SK-N-SH (cell line): ENCODE measurements around the gene KCTD21. TPM values are rescaled to one million over a fixed set of nuclear protein-coding genes. Genes with fewer than 3 reads are reported as not detected.

Source experiments
- CTCF ChIA-PET: fragments of 300-600, 350-600 bp; formaldehyde crosslinking; extraction: SDS; loops from one replicate; lab custom pipeline; 2021; lab: Yijun Ruan, JAX
- POLR2A ChIA-PET: fragments of 350-600 bp; sonication (Branson Sonifier 250); formaldehyde crosslinking; extraction: SDS; loops from one replicate; lab custom pipeline; 2020; ENCODE audit warnings: antibody characterized with exemption, inconsistent platforms; lab: Yijun Ruan, JAX
- DNase-seq: peaks from one replicate; pipeline ENCODE4 v3.0.0; 2012
- H2AFZ ChIP-seq: fragments of 200-600 bp; sonication (generic); 2 replicates; pipeline ENCODE4 v1.8.1; 2016; ENCODE audit warnings: antibody characterized with exemption, mild to moderate bottlenecking, low read depth
- H3F3A ChIP-seq: fragments of 200-600 bp; sonication (generic); replicated peaks from 2 replicates; pipeline ENCODE3; 2016; ENCODE audit warnings: antibody characterized with exemption, mild to moderate bottlenecking; ENCODE audit not compliant: insufficient read depth
- H3K27ac ChIP-seq, 2 experiments: fragments of 200-500 bp in 1 of 2; fragments of 200-600 bp in 1 of 2; sonication (Bioruptor generic) in 1 of 2; sonication (generic), shearing (Covaris generic) in 1 of 2; 2 replicates each; pipeline versions ENCODE4 v1.5.1 to v1.6.1; 2014 to 2016; ENCODE audit warnings: low read depth in 2 of 2, inconsistent platforms in 1 of 2, low read length in 1 of 2, mild to moderate bottlenecking in 1 of 2, mixed read lengths in 1 of 2
- H3K27me3 ChIP-seq: fragments of 200-600 bp; sonication (generic), shearing (Covaris generic); 2 replicates; pipeline ENCODE4 v1.6.1; 2016; ENCODE audit warnings: mixed run types; ENCODE audit not compliant: insufficient read depth
- H3K36me3 ChIP-seq, 2 experiments: fragments of 200-500 bp in 1 of 2; fragments of 200-600 bp in 1 of 2; sonication (Bioruptor generic) in 1 of 2; sonication (generic) in 1 of 2; replicated peaks in 1 of 2; 2 replicates each; pipeline versions ENCODE3 to v1.5.1; 2014 to 2016; ENCODE audit warnings: low read length in 1 of 2, mild to moderate bottlenecking in 1 of 2; ENCODE audit not compliant: insufficient read depth in 2 of 2, control insufficient read depth in 1 of 2
- H3K4me1 ChIP-seq, 2 experiments: fragments of 200-500 bp in 1 of 2; fragments of 200-600 bp in 1 of 2; sonication (Bioruptor generic) in 1 of 2; sonication (generic), shearing (Covaris generic) in 1 of 2; 2 replicates each; pipeline versions ENCODE4 v1.5.1 to v1.6.1; 2014 to 2016; ENCODE audit warnings: low read depth in 1 of 2, low read length in 1 of 2, mixed run types in 1 of 2; ENCODE audit not compliant: insufficient read depth in 2 of 2, control insufficient read depth in 1 of 2
- H3K4me2 ChIP-seq: fragments of 200-600 bp; sonication (generic), shearing (Covaris generic); 2 replicates; pipeline ENCODE4 v1.6.1; 2017; ENCODE audit warnings: mixed run types
- H3K4me3 ChIP-seq, 2 experiments: fragments of 200-500 bp in 1 of 2; fragments of 200-600 bp in 1 of 2; sonication (Bioruptor generic) in 1 of 2; sonication (generic), shearing (Covaris generic) in 1 of 2; 2 replicates each; pipeline versions ENCODE4 v1.5.1 to v1.8.1; 2014 to 2016; ENCODE audit warnings: low read depth in 2 of 2, inconsistent platforms in 1 of 2, low read length in 1 of 2, mild to moderate bottlenecking in 1 of 2, mixed read lengths in 1 of 2, moderate library complexity in 1 of 2
- H3K79me2 ChIP-seq: fragments of 200-600 bp; sonication (generic); 2 replicates; pipeline ENCODE4 v1.8.1; 2017; ENCODE audit warnings: mild to moderate bottlenecking; ENCODE audit not compliant: insufficient read depth
- H3K9ac ChIP-seq: fragments of 200-600 bp; sonication (generic); 2 replicates; pipeline ENCODE4 v1.6.1; 2017; ENCODE audit warnings: mixed run types
- H3K9me2 ChIP-seq: fragments of 200-600 bp; sonication (generic); 2 replicates; pipeline ENCODE4 v1.6.1; 2017; ENCODE audit warnings: mixed run types
- H3K9me3 ChIP-seq: fragments of 200-600 bp; sonication (generic); 2 replicates; pipeline ENCODE4 v1.6.1; 2017; ENCODE audit warnings: mixed run types, mild to moderate bottlenecking, moderate library complexity
- H4K20me1 ChIP-seq: fragments of 200-600 bp; sonication (generic); 2 replicates; pipeline ENCODE4 v1.6.1; 2017; ENCODE audit warnings: mild to moderate bottlenecking, mixed run types; ENCODE audit not compliant: insufficient read depth
- GABPA ChIP-seq: IDR thresholded peaks from 2 replicates; pipeline ENCODE4 v1.4.0; 2012; ENCODE audit warnings: low read depth, mild to moderate bottlenecking
- JUND ChIP-seq: IDR thresholded peaks from 2 replicates; pipeline ENCODE4 v1.4.0; 2012
- MEF2A ChIP-seq: IDR thresholded peaks from 2 replicates; pipeline ENCODE4 v1.4.0; 2012; ENCODE audit warnings: low read depth, borderline replicate concordance
- NFIC ChIP-seq: IDR thresholded peaks from 2 replicates; pipeline ENCODE4 v1.4.0; 2012; ENCODE audit warnings: borderline replicate concordance
- RAD21 ChIP-seq: IDR thresholded peaks from 2 replicates; pipeline ENCODE4 v1.6.1; 2012; ENCODE audit warnings: mild to moderate bottlenecking, low read length
- RCOR1 ChIP-seq: fragments of 150-350 bp; IDR thresholded peaks from 2 replicates; pipeline ENCODE4 v1.6.1; 2017; ENCODE audit warnings: antibody characterized with exemption, low read length
- RXRA ChIP-seq: IDR thresholded peaks from 2 replicates; pipeline ENCODE4 v1.4.0; 2012; ENCODE audit warnings: low read depth, mild to moderate bottlenecking, borderline replicate concordance
- SMC3 ChIP-seq: IDR thresholded peaks from 2 replicates; pipeline ENCODE4 v1.6.1; 2012; ENCODE audit warnings: low read depth, low read length, improper control_type of control experiment
- USF1 ChIP-seq: IDR thresholded peaks from 2 replicates; pipeline ENCODE4 v1.4.0; 2012; ENCODE audit warnings: low read depth, borderline replicate concordance
- WGBS: methylation state at CpG from one replicate; pipeline ENCODE4 v1.1.6; 2017; ENCODE audit warnings: low lambda C conversion rate; 5-methylcytosine and 5-hydroxymethylcytosine counted together
- polyA plus RNA-seq, 3 experiments: library from polyadenylated mRNA; depleted of rRNA; stranded (reverse); fragments of >200 nt; gene quantifications; 2 replicates each; pipeline ENCODE4 v1.2.3, GENCODE V29; 2012
- TF ChIP-seq, protein P1 (sequence below): fragments of 150-350 bp; IDR thresholded peaks from 2 replicates; pipeline ENCODE4 v1.6.1; 2016; ENCODE audit warnings: mild to moderate bottlenecking, low read depth, low read length
- TF ChIP-seq, protein P2 (sequence below): IDR thresholded peaks from 2 replicates; pipeline ENCODE4; 2012
- TF ChIP-seq, protein P3 (sequence below): fragments of 150-350 bp; IDR thresholded peaks from 2 replicates; pipeline ENCODE4 v1.6.1; 2017; ENCODE audit warnings: antibody characterized with exemption, low read length, low read depth, borderline replicate concordance

Gene KCTD21
- polyA plus RNA-seq, 1 of the 3 experiments (the other 2 are of a cell fraction): 5.0 TPM

DNA sequence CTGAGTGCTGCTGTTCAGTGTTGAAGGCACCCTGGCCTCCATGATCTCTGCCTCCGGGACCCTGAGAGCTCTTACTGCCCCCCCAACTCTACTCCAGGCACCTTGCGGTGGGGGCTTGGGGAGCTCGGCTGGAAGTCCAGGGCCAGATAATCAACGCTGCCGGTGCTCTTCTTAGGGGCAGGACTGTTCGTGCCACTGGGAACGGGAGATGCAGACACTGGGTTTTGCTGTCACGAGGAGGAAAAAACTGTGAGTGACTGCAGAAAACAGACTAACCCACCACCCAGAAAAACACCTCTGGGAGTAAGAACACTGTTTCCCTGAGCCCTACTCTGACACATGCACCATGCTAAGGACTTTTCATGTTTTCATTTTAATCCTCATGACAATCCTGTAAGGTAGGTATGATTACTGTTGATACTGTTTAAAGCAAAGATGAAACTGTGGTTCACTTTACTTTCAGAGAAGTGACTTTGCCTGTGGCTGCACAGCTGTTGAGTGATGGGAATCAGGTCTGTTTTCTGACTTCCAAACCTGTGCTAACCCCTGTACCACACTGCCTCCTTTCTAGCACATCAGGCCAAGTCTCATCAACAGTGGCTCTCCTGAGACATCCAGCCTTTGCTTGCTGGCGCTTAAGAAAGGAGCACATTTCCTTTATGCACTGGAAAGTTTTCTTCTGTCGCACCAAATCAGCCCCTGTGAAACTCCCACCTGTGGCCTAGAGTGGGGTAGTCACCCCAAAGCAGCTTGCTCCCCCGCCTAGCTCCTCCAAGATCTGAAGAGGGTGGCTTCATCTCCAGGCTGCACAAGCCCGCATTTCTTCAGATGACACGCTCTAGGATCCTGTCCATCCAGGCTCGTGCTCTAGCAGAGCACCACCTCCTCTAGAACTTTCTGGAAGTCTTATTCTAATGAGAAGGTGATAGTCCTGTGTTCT is 32.1 kb upstream of the KCTD21 start:
- no peaks in the 10 kb centered on the region for H4K20me1 ChIP-seq
- POLR2A ChIA-PET: no interaction called here
- H3K9me2 ChIP-seq: no peaks in the 10 kb centered on the region
- no peak overlapping the region for H3K9ac ChIP-seq
- H3K9me3 ChIP-seq: no peaks in the 10 kb centered on the region
- H3K4me1 ChIP-seq: peaks cover 0 to 7% of the 10 kb centered on the region in 2 experiments; a peak in 1 of 4 replicates
- CTCF ChIA-PET: interaction anchor here (1.0 to 4.0 kb wide), 3 partner anchors 8 to 343 kb away, joined by 3 to 13 read pairs (median 12); no protein-coding TSS in a partner anchor
- H3F3A ChIP-seq: no peaks in the 10 kb centered on the region
- H2AFZ ChIP-seq: no peak overlapping the region
- H3K36me3 ChIP-seq: peaks cover 16 to 76% of the 10 kb centered on the region in 2 experiments
- no peak for DNase-seq
- H3K4me2 ChIP-seq: no peak overlapping the region
- no peak for TF ChIP-seq RXRA
- TF ChIP-seq GABPA: no peak
- no peak for TF ChIP-seq RAD21
- no peak for TF ChIP-seq MEF2A
- TF ChIP-seq, protein P1, sequence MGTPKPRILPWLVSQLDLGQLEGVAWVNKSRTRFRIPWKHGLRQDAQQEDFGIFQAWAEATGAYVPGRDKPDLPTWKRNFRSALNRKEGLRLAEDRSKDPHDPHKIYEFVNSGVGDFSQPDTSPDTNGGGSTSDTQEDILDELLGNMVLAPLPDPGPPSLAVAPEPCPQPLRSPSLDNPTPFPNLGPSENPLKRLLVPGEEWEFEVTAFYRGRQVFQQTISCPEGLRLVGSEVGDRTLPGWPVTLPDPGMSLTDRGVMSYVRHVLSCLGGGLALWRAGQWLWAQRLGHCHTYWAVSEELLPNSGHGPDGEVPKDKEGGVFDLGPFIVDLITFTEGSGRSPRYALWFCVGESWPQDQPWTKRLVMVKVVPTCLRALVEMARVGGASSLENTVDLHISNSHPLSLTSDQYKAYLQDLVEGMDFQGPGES: no peak
- TF ChIP-seq JUND: no peak
- TF ChIP-seq, protein P2, sequence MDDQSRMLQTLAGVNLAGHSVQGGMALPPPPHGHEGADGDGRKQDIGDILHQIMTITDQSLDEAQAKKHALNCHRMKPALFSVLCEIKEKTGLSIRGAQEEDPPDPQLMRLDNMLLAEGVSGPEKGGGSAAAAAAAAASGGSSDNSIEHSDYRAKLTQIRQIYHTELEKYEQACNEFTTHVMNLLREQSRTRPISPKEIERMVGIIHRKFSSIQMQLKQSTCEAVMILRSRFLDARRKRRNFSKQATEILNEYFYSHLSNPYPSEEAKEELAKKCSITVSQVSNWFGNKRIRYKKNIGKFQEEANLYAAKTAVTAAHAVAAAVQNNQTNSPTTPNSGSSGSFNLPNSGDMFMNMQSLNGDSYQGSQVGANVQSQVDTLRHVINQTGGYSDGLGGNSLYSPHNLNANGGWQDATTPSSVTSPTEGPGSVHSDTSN: no peak
- no peak for TF ChIP-seq RCOR1
- TF ChIP-seq NFIC: no peak
- TF ChIP-seq, protein P3, sequence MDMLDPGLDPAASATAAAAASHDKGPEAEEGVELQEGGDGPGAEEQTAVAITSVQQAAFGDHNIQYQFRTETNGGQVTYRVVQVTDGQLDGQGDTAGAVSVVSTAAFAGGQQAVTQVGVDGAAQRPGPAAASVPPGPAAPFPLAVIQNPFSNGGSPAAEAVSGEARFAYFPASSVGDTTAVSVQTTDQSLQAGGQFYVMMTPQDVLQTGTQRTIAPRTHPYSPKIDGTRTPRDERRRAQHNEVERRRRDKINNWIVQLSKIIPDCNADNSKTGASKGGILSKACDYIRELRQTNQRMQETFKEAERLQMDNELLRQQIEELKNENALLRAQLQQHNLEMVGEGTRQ: no peak
- TF ChIP-seq USF1: no peak
- no peak for TF ChIP-seq SMC3
- H3K27me3 ChIP-seq: no peaks in the 10 kb centered on the region
- H3K4me3 ChIP-seq: no peak overlapping the region
- WGBS: 93% methylated on average over 13 of the region's 14 CpGs
- no peak overlapping the region; a peak in 1 of 4 replicates for H3K27ac ChIP-seq
- no peaks in the 10 kb centered on the region for H3K79me2 ChIP-seq
